Pancreas (tissue), 10 donors: ENCODE data around the gene ZSCAN2. TPM values are rescaled to one million over a fixed set of nuclear protein-coding genes. Genes with fewer than 3 reads are reported as not detected.
A peak's percentile ranks its signal among the peaks of the same experiment; 100 is the strongest.

Source experiments
- ATAC-seq, 4 donors: fragments of 200-7000 bp; cut with Tn5 transposase; one replicate each; pipeline versions ENCODE4 v1.8.0 to v1.9.1; 2020; ENCODE audit warnings: mild to moderate bottlenecking in 4 of 4, moderate library complexity in 4 of 4
- DNase-seq, 6 donors: peaks; one replicate each; pipeline ENCODE4 v3.0.0-alpha.2; 2020
- FAIRE-seq: peaks from 2 replicates; lab custom pipeline; 2012; peaks lifted over from hg19 to GRCh38; lab: Jason Lieb, UNC
- H3K27ac ChIP-seq, 4 donors: fragments of 200-600 bp; sonication (generic); 1 replicate in 3 of 4; 2 replicates in 1 of 4; pipeline versions ENCODE4 v1.5.0 to v1.8.0; 2020
- H3K27me3 ChIP-seq, 4 donors: fragments of 200-600 bp; one replicate each; pipeline ENCODE4 v1.8.0; 2021
- H3K36me3 ChIP-seq, 3 donors: fragments of 200-600 bp; sonication (generic) in 1 of 3; one replicate each; pipeline versions ENCODE4 v1.5.0 to v1.8.0; 2020 to 2021
- H3K4me1 ChIP-seq, 3 donors: fragments of 200-600 bp; one replicate each; pipeline ENCODE4 v1.8.0; 2021
- H3K4me3 ChIP-seq, 4 donors: fragments of 200-600 bp; sonication (generic) in 2 of 4; one replicate each; pipeline versions ENCODE4 v1.5.0 to v1.8.0; 2020 to 2021
- H3K9me3 ChIP-seq, 4 donors: fragments of 200-600 bp; one replicate each; pipeline ENCODE4 v1.8.0; 2021
- WGBS, 2 donors: extraction: QIAGEN DNeasy Blood & Tissue Kit; methylation state at CpG; one replicate each; pipeline ENCODE4 v1.1.7; 2013; 5-methylcytosine and 5-hydroxymethylcytosine counted together
- intact Hi-C, 3 donors: fragments of 100-400 bp; cut with DNase I; formaldehyde crosslinking; loops; one replicate each; pipeline versions ENCODE4 v1.11.1 to v1.14.2; 2022
- polyA plus RNA-seq, 2 donors: library from polyadenylated mRNA; stranded (reverse); fragments of 200-250 nt; gene quantifications; one replicate each; pipeline ENCODE4 v1.2.3, GENCODE V29; 2013
- total RNA-seq, 6 donors: library from RNA; stranded (reverse); fragmentation: NEBNext Ultra II Directional in 4 of 6; extraction: Animal tissue kit (Norgen Biotek cat#: 25700) in 4 of 6; gene quantifications; one replicate each; pipeline versions ENCODE4 v1.2.1 to v1.2.4, GENCODE V29; 2021 to 2023
- TF ChIP-seq, protein P1 (sequence below), 4 donors: fragments of 200-600 bp; sonication (generic) in 3 of 4; IDR thresholded peaks; one replicate each; pipeline versions ENCODE4 v1.5.0 to v1.8.0; 2021; ENCODE audit warnings: antibody characterized with exemption in 4 of 4
- donor health status: healthy with polysubstance abuse.
- donor health status: DM: no; HTN: no; CAD: no; lungs with moderate emphysema.
- donor health status: DM: no; HTN: no; CAD: no.
- donor health status: control.
- donor health status: control.
- donor health status: Bipolar disorder and iron deficiency.
- donor health status: DM: yes; HTN: yes; CAD: no.
- donor health status: DM: no; HTN: no; CAD: no.
- donor health status: DM: no; HTN: no; CAD: no.
- donor health status: DM: yes; HTN: yes; CAD: no.

ZSCAN2 gene
- total and polyA plus RNA-seq, 8 donors: 5.5 to 15.4 (median 11.9) TPM

DNA sequence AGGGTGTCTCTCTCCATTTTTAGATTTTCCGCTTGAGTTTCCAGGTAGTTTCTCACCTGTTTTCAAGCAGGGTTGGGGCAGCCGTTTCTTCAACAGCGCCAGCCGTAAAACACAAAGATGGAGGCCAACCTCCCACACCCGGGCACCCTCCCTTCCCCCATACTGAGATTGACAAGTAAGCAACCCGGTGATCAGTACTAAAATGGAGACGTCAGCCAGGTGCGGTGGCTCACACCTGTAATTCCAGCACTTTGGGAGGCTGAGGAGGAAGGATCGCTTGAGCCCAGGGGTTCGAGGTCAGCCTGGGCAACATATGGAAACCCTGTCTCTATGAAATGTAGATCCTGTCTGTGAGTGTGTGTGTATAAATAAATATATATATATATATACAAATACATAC, 903 bp upstream of the ZSCAN2 start:
- H3K27ac ChIP-seq: peak overlapping the region in 1 of 4 donors; percentile 87
- TF ChIP-seq, protein P1, sequence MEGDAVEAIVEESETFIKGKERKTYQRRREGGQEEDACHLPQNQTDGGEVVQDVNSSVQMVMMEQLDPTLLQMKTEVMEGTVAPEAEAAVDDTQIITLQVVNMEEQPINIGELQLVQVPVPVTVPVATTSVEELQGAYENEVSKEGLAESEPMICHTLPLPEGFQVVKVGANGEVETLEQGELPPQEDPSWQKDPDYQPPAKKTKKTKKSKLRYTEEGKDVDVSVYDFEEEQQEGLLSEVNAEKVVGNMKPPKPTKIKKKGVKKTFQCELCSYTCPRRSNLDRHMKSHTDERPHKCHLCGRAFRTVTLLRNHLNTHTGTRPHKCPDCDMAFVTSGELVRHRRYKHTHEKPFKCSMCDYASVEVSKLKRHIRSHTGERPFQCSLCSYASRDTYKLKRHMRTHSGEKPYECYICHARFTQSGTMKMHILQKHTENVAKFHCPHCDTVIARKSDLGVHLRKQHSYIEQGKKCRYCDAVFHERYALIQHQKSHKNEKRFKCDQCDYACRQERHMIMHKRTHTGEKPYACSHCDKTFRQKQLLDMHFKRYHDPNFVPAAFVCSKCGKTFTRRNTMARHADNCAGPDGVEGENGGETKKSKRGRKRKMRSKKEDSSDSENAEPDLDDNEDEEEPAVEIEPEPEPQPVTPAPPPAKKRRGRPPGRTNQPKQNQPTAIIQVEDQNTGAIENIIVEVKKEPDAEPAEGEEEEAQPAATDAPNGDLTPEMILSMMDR (IDR thresholded peaks at IDR 0.05): no peak
- no peaks in the 10 kb centered on the region for H3K27me3 ChIP-seq
- H3K4me1 ChIP-seq: peaks cover under 1 to 6% (median 5%) of the 10 kb centered on the region in 3 donors
- no peaks in the 10 kb centered on the region for H3K9me3 ChIP-seq
- H3K4me3 ChIP-seq: peak overlapping the region in 2 of 4 donors; percentile 97 to 99
- FAIRE-seq (no peak), ATAC-seq (no peak), DNase-seq (peak in 1 of 6 donors; percentile 35)
- 38 to 46% methylated on average over 10 of the region's 10 CpGs for WGBS, 2 donors
- intact Hi-C loops: no loop called here
- peaks cover 0 to 7% (median 0%) of the 10 kb centered on the region in 3 donors for H3K36me3 ChIP-seq

DNA sequence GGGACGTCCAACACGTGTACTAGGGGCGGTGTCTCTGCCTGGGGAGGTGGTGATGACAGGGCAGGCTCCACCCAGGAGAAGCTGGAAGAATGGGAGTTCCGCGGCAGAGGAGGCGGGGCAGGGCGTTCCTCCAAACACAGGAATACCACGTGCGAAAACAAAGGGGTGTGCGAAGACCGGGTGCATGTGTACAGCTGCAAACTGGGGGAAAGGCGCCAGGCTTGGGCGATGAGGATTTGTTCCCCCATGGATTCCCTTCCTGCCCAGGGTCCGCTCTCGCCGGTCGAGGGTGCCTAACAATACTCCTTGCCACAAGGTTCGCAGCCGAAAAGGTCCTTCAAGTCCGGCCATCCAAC, 500 bp upstream of the ZSCAN2 start:
- H3K27ac ChIP-seq: peak overlapping the region in 3 of 4 donors; percentile 77 to 87 (median 85)
- H3K9me3 ChIP-seq: no peaks in the 10 kb centered on the region
- no peak for FAIRE-seq
- intact Hi-C loops: no loop called here
- no peaks in the 10 kb centered on the region for H3K27me3 ChIP-seq
- ATAC-seq: peak; percentile 78 to 88 (median 82)
- H3K4me1 ChIP-seq: peaks cover 5 to 6% (median 5%) of the 10 kb centered on the region in 3 donors
- H3K36me3 ChIP-seq: peaks cover 0 to 7% (median 0%) of the 10 kb centered on the region in 3 donors
- peak; percentile 77 to 90 (median 86) for DNase-seq
- H3K4me3 ChIP-seq: peak overlapping the region; percentile 88 to 99 (median 96)
- WGBS, 2 donors: 0% methylated on average over 20 of the region's 20 CpGs
- TF ChIP-seq, protein P1 (IDR thresholded peaks at IDR 0.05): no peak

DNA sequence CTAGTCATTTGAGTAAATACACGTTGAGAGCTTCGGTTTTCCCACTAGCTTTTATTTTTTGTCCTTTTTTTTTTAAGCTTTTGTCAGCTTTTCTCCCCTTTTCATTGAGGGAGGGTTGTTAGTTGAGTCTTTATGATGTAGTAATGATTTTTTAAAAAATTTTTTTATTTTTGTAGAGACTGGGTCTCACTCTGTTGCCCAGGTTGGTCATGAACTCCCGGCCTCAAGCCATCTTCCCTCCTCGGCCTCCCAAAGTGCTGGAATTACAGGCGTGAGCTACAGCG, 688 bp downstream of the ZSCAN2 start:
- peak overlapping the region; percentile 75 to 87 (median 81) for H3K27ac ChIP-seq
- no peaks in the 10 kb centered on the region for H3K27me3 ChIP-seq
- TF ChIP-seq, protein P1 (IDR thresholded peaks at IDR 0.05): no peak
- no peaks in the 10 kb centered on the region for H3K9me3 ChIP-seq
- H3K36me3 ChIP-seq: peaks cover 0 to 7% (median 0%) of the 10 kb centered on the region in 3 donors
- 6 to 8% methylated on average over 6 of the region's 6 CpGs for WGBS, 2 donors
- intact Hi-C loops: no loop called here
- no peak for DNase-seq
- H3K4me1 ChIP-seq: peaks cover 11 to 17% (median 16%) of the 10 kb centered on the region in 3 donors
- no peak for ATAC-seq
- FAIRE-seq: no peak
- peak overlapping the region; percentile 88 to 99 (median 96) for H3K4me3 ChIP-seq

DNA sequence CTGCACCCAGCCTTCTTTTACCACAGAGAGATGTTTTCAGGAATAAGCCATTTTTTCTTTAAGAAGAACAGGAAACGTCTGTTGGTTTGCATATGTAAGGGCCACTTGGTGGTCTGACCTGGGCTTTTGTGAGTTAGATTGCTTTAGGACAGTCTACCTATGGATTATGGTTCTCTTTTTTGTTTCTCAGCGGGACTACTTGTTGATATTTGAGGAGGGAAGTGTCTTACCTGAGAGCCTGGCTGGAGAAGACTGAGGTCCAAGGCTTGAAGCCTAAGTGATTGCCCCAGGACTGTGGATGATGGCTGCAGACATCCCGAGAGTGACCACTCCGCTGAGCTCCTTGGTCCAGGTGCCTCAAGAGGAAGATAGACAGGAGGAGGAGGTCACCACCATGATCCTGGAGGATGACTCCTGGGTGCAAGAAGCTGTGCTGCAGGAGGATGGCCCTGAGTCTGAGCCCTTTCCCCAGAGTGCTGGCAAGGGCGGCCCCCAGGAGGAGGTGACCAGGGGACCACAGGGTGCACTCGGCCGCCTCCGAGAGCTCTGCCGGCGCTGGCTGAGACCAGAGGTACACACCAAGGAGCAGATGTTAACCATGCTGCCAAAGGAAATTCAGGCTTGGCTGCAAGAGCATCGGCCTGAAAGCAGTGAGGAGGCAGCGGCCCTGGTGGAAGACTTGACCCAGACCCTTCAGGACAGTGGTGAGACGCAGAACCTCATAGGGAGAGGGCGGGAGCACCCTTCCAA, 3.0 kb downstream of the ZSCAN2 start:
- H3K4me1 ChIP-seq: peaks cover 18 to 30% (median 24%) of the 10 kb centered on the region in 3 donors
- no peaks in the 10 kb centered on the region for H3K27me3 ChIP-seq
- DNase-seq (no peak), FAIRE-seq (no peak), ATAC-seq (no peak)
- intact Hi-C loops: no loop called here
- TF ChIP-seq, protein P1 (IDR thresholded peaks at IDR 0.05): no peak
- H3K9me3 ChIP-seq: no peaks in the 10 kb centered on the region
- peak overlapping the region in 2 of 4 donors; percentile 15 to 17 for H3K27ac ChIP-seq
- no peak overlapping the region for H3K4me3 ChIP-seq
- peaks cover 0 to 7% (median 0%) of the 10 kb centered on the region in 3 donors for H3K36me3 ChIP-seq
- 84 to 88% methylated on average over 14 of the region's 14 CpGs for WGBS, 2 donors
